Measurements from ENCODE around the gene TSPEAR.
"Not testable (repeated sequence)": the region's sequence is repeated elsewhere in the genome, so short reads cannot be mapped to it uniquely, and the experiment has no call there.

Gene TSPEAR

GRCh38 chr21:44574457-44575306 lies 136.7 kb downstream of the TSPEAR start:
- H3K9me3 ChIP-seq = no peaks in the 10 kb centered on the region
- no peak overlapping the region for H3K27ac ChIP-seq

GRCh38 chr21:44573630-44574456 lies 137.5 kb downstream of the TSPEAR start, which contains the start of gene KRTAP10-4:
TSS of gene KRTAP10-4 (plus strand) at chr21:44573729. CDS start at chr21:44573759, 30 bp downstream.
- not testable (repeated sequence) for H3K4me1 ChIP-seq (ENCODE audit: control insufficient read depth in 1 of 2, insufficient read depth in 1 of 2, low read depth in 1 of 2, low read length in 1 of 2); H3K4me3 ChIP-seq (ENCODE audit: low read depth in 1 of 2, low read length in 1 of 2); H3K36me3 ChIP-seq; H3K27ac ChIP-seq; H3K9me3 ChIP-seq
- peaks cover 17% of the 10 kb centered on the region for H3K27me3 ChIP-seq

More at GRCh38 chr21:44574457-44575306, 136.7 kb downstream of the TSPEAR start:
- H3K36me3 ChIP-seq = no peaks in the 10 kb centered on the region
- peaks cover 17% of the 10 kb centered on the region for H3K27me3 ChIP-seq
- H3K4me3 ChIP-seq (ENCODE audit: low read depth in 1 of 2, low read length in 1 of 2) = no peak overlapping the region
- TF ChIP-seq CTCF (IDR thresholded peaks at IDR 0.05) = no peak
- no peaks in the 10 kb centered on the region for H3K4me1 ChIP-seq (ENCODE audit: control insufficient read depth in 1 of 2, insufficient read depth in 1 of 2, low read depth in 1 of 2, low read length in 1 of 2)

GRCh38 chr21:44572959-44573583 lies 138.3 kb downstream of the TSPEAR start:
- Histone ChIP-seq H3K27me3 (peaks cover 22% of the 10 kb centered on the region), H3K4me1 (ENCODE audit: control insufficient read depth in 1 of 2, insufficient read depth in 1 of 2, low read depth in 1 of 2, low read length in 1 of 2) (no peaks in the 10 kb centered on the region), H3K27ac (no peak overlapping the region), H3K9me3 (no peaks in the 10 kb centered on the region), H3K4me3 (ENCODE audit: low read depth in 1 of 2, low read length in 1 of 2) (no peak overlapping the region), H3K36me3 (no peaks in the 10 kb centered on the region)
- no peak for TF ChIP-seq CTCF (IDR thresholded peaks at IDR 0.05)

GRCh38 chr21:44571844-44572782 lies 139.3 kb downstream of the TSPEAR start:
- H3K36me3 ChIP-seq = no peaks in the 10 kb centered on the region
- H3K27ac ChIP-seq = no peak overlapping the region
- H3K27me3 ChIP-seq = peaks cover 22% of the 10 kb centered on the region
- H3K4me3 ChIP-seq (ENCODE audit: low read depth in 1 of 2, low read length in 1 of 2) = no peak overlapping the region
- H3K4me1 ChIP-seq (ENCODE audit: control insufficient read depth in 1 of 2, insufficient read depth in 1 of 2, low read depth in 1 of 2, low read length in 1 of 2) = no peaks in the 10 kb centered on the region
- TF ChIP-seq CTCF (IDR thresholded peaks at IDR 0.05) = no peak
- no peaks in the 10 kb centered on the region for H3K9me3 ChIP-seq

- Histone ChIP-seq H3K4me3 (ENCODE audit: low read depth in 1 of 2, low read length in 1 of 2) (no peak overlapping the region), H3K36me3 (no peaks in the 10 kb centered on the region), H3K9me3 (no peaks in the 10 kb centered on the region), H3K4me1 (ENCODE audit: control insufficient read depth in 1 of 2, insufficient read depth in 1 of 2, low read depth in 1 of 2, low read length in 1 of 2) (peaks cover 0 to 3% of the 10 kb centered on the region in 2 experiments), H3K27me3 (peaks cover 22% of the 10 kb centered on the region), H3K27ac (no peak overlapping the region)
- no peak for TF ChIP-seq CTCF (IDR thresholded peaks at IDR 0.05)
Observed at GRCh38 chr21:44571296-44571695, 140.1 kb downstream of the TSPEAR start.

Measured in neutrophil (primary cell).